HUES6 (cell line): ENCODE data around the gene RETREG2.

Experiments used
- H3K27ac ChIP-seq: 2 replicates; pipeline ENCODE4 v1.7.0; 2013; ENCODE audit warnings: low read depth, mild to moderate bottlenecking, low read length, inconsistent platforms
- H3K27me3 ChIP-seq: 2 replicates; pipeline ENCODE4 v1.6.1; 2013; ENCODE audit warnings: low read length; ENCODE audit not compliant: control insufficient read depth, insufficient read depth
- H3K36me3 ChIP-seq: 2 replicates; pipeline ENCODE4 v1.6.1; 2013; ENCODE audit warnings: low read length; ENCODE audit not compliant: control insufficient read depth, insufficient read depth
- H3K4me1 ChIP-seq: 2 replicates; pipeline ENCODE4 v1.6.1; 2013; ENCODE audit warnings: low read length; ENCODE audit not compliant: control insufficient read depth, insufficient read depth
- H3K4me3 ChIP-seq: 2 replicates; pipeline ENCODE4 v1.5.1; 2013; ENCODE audit warnings: low read depth, low read length
- H3K9ac ChIP-seq: one replicate; pipeline ENCODE4 v1.6.1; 2013; ENCODE audit warnings: mild to moderate bottlenecking, low read length
- H3K9me3 ChIP-seq: 2 replicates; pipeline ENCODE4 v1.6.1; 2013; ENCODE audit warnings: low read depth, low read length; ENCODE audit not compliant: control insufficient read depth, insufficient read depth

RETREG2 gene, protein sequence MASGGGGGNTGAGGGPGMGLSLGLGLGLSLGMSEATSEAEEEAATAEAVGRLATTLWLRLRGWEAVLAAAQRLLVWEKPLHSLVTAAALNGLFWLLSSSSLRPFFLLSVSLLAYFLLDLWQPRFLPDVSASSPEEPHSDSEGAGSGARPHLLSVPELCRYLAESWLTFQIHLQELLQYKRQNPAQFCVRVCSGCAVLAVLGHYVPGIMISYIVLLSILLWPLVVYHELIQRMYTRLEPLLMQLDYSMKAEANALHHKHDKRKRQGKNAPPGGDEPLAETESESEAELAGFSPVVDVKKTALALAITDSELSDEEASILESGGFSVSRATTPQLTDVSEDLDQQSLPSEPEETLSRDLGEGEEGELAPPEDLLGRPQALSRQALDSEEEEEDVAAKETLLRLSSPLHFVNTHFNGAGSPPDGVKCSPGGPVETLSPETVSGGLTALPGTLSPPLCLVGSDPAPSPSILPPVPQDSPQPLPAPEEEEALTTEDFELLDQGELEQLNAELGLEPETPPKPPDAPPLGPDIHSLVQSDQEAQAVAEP

DNA sequence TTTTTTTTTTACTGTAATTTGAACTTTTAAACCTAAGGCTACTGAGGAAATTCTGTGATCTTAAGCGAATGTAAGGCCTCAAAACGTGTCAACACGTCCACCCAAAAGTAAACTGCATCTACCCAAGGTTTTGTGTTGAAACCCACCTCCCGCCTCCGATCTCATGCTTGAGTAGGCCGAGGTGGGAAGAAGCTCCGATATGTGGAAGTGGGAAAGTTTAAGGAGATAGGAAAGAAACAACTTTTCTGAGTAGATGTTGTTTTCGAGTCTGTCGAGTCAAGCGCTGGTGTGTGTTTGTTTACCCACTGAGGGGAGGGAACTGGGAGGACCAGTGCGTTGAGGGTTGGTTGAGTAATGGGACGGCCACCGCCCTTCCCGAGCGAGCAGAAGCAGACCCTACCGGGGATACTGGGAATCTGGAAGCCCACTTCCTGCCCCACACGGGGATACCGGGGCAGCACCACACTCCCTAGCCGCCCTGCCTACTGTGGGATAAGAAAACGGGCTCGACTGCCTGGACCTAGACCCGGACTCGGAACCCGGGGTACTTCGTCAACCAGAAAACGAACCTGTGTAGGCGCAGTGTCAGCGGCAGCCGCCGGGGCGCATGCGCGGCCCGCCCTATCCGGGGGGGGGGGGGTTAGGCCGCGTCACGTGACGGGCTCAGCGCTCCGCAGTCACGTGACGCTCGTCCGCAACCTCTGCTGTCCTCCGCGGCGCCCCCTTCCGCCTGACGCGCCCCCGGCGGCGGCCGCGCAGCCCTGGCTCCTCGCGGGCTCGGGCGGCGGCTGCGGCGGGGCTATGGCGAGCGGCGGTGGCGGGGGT lies at the start of gene RETREG2:
RETREG2 (plus strand) TSS at position 724 of the 825 bp plus-strand sequence; CDS start at position 802, 78 bp downstream.
- Histone ChIP-seq H3K9ac (peak within 1 kb of the TSS; percentile 81), H3K4me3 (peak within 1 kb of the TSS; percentile 98), H3K4me1 (peaks cover 12% of the 10 kb centered on the region), H3K27ac (peak within 1 kb of the TSS; percentile 66; the same call in 1 of the 2 replicates), H3K27me3 (no peaks in the 10 kb centered on the region), H3K9me3 (no peaks in the 10 kb centered on the region), H3K36me3 (peaks cover 48% of the 10 kb centered on the region)

DNA sequence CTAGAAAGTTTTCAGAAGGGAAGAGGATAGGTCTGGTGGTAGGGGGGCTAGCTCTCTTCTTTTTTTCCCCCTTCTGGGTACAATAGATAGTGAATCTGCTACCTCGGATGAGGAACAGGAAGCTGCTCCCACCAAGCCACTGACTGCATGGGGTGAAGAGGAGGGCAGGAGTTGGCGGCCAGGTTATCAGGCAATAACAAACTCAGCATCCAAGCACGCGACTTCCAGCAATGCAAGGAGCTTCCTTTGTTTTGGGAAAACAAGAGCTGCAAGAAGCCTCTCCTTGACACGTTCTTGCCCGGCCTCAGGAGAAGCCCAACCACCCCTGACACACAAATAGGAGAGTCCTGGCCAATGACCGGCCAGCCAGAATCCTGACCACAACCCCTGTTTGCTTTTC lies 49.7 kb upstream of the RETREG2 start:
- no peaks in the 10 kb centered on the region for H3K9me3 ChIP-seq
- H3K27ac ChIP-seq, result no peak overlapping the region
- no peak overlapping the region for H3K9ac ChIP-seq
- H3K36me3 ChIP-seq, result no peaks in the 10 kb centered on the region
- H3K4me1 ChIP-seq, result peaks cover 5% of the 10 kb centered on the region; the same call in 1 of the 2 replicates
- H3K4me3 ChIP-seq, result no peak overlapping the region
- H3K27me3 ChIP-seq, result no peaks in the 10 kb centered on the region

DNA sequence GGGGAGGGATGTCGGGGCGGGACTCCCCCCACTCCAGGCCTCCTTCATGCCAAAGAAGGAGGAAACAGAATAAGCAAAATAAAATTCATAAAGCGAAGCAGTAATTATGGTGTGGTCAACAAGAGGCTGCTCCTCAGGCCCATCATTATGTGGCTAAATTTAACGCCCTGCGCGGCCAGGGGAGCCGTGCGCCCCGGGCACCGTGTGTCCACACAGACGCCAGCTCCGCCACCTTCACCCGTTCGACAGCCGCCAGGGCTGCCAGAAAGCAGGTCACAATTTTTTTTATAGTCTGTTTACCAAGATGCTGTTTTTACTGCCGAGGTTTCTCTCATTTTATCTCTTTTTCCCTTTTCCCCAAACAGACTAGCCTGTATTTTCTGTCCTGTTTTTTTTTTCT lies 48.5 kb upstream of the RETREG2 start:
- Histone ChIP-seq H3K4me1 (peaks cover 5% of the 10 kb centered on the region), H3K9ac (no peak overlapping the region), H3K9me3 (no peaks in the 10 kb centered on the region)

DNA sequence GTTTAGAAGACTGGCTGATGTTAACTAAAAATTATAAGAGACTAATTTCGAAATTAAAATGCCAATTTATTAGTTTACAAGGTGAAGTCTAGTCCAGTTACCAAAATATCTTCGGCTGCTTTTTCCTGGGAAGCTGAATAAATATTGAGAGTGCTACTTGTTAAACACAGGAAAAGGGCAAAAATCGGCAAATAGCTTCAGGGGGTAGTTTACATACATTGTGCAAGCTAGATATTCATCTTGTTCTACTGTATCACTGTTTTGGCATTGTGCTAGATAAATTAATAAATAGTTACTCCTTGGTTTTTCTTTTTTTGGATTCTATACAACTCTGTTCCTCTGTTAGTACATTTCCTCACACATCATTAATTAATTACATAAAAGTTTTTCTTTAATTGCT lies 46.7 kb upstream of the RETREG2 start:
- no peaks in the 10 kb centered on the region for H3K27me3 ChIP-seq
- no peaks in the 10 kb centered on the region for H3K36me3 ChIP-seq
- H3K9ac ChIP-seq, result no peak overlapping the region
- no peaks in the 10 kb centered on the region for H3K9me3 ChIP-seq
- no peak overlapping the region for H3K27ac ChIP-seq
- no peak overlapping the region for H3K4me3 ChIP-seq
- no peaks in the 10 kb centered on the region; the same call in 1 of the 2 replicates for H3K4me1 ChIP-seq

More for the DNA sequence above, 48.5 kb upstream of the RETREG2 start:
- Histone ChIP-seq H3K27me3 (no peaks in the 10 kb centered on the region), H3K36me3 (no peaks in the 10 kb centered on the region), H3K27ac (no peak overlapping the region), H3K4me3 (no peak overlapping the region)

DNA sequence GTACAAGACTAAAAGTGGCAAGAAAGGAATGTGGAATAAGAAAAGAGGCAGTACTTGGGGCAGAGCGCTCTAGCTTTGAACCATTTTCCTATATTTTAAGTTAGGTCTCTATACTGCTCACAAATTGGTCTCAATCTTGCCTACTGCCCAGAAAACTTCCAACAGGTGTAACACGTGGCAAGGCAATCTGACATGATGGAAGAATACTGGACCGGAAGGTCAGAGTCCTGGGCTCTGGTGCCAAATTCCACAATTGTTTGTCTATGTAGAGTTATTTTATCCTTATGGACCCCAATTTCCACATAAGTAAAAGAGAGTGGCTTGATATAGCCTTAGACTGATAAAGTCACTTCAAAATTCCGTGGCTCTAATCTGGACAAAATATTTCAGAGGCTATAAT lies 46.3 kb upstream of the RETREG2 start:
- no peak overlapping the region for H3K9ac ChIP-seq
- no peak overlapping the region for H3K4me3 ChIP-seq
- H3K9me3 ChIP-seq, result no peaks in the 10 kb centered on the region
- H3K4me1 ChIP-seq, result no peaks in the 10 kb centered on the region; the same call in 1 of the 2 replicates
- no peaks in the 10 kb centered on the region for H3K27me3 ChIP-seq
- H3K36me3 ChIP-seq, result no peaks in the 10 kb centered on the region
- no peak overlapping the region for H3K27ac ChIP-seq

DNA sequence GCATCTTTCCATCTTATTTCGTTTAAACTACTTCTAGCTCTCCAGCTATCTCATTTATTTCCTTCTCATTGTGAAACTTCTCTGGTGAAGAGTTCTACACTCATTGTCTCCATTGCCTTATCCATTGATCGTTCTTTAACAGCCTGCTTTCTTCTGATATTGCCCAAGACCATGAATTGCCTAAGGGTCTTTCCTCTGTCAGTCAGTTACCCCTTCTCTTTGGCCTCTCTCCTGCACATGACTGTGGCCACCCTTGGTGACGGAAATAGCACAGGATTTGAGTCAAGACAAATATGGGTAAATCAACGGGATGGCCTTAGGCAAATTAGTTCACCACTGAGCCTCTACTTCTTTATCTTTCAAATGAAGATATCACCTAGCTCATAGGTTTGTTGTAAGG lies 44.1 kb upstream of the RETREG2 start:
- H3K4me3 ChIP-seq, result no peak overlapping the region

DNA sequence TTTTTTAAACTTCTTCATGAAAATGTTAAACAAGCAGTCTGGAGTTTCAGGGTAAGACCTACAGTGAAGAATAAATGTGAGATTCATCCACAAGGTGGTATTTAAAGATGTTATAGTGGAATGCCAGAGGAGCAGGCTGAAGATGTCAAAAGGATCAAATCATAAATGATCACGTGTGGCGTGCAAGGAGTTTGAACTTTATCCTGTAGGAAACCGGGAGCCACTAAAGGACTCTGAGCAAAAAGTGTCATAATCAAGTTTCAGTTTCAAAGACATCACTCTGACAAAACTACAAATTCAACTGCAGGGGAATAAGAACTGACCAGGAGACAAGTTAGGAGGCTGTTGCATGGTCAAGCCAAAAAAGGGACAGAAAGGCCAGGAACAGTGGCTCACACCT lies 37.4 kb upstream of the RETREG2 start:
- peaks cover 12% of the 10 kb centered on the region for H3K36me3 ChIP-seq
- no peaks in the 10 kb centered on the region for H3K4me1 ChIP-seq
- H3K9me3 ChIP-seq, result 0 out of 2 replicates have a peak, but pooled peaks cover 3% of the 10 kb centered on the region
- H3K9ac ChIP-seq, result no peak overlapping the region
- H3K4me3 ChIP-seq, result no peak overlapping the region
- H3K27ac ChIP-seq, result no peak overlapping the region
- no peaks in the 10 kb centered on the region for H3K27me3 ChIP-seq

More for the DNA sequence above, 44.1 kb upstream of the RETREG2 start:
- H3K9me3 ChIP-seq, result no peaks in the 10 kb centered on the region
- H3K27me3 ChIP-seq, result no peaks in the 10 kb centered on the region
- H3K4me1 ChIP-seq, result no peaks in the 10 kb centered on the region; the same call in 1 of the 2 replicates
- H3K36me3 ChIP-seq, result no peaks in the 10 kb centered on the region
- H3K9ac ChIP-seq, result no peak overlapping the region
- H3K27ac ChIP-seq, result no peak overlapping the region

DNA sequence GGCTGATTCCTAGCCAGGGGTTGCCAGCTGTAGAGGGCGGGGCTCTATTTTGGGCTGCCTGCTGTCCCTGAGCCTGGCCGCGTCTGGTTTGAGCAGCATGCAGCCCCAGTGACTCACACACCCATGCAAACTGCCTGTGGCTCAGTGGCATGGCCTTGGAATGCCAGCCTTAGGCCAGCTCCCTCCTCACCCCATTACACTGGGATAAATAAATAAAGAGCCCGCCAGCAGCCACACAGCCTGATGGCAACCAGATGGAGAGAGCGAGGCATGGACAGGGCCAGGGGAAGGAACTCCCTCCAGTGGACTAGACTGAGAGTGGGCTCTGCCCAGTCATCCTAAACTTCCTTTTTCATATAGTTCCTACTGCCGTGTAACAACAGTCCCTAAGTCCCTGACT lies 35.7 kb upstream of the RETREG2 start:
- H3K4me1 ChIP-seq, result no peaks in the 10 kb centered on the region
- peaks cover 25% of the 10 kb centered on the region for H3K36me3 ChIP-seq
- H3K9ac ChIP-seq, result no peak overlapping the region
- H3K27me3 ChIP-seq, result no peaks in the 10 kb centered on the region
- 0 out of 2 replicates have a peak, but pooled peaks cover 3% of the 10 kb centered on the region for H3K9me3 ChIP-seq
- H3K4me3 ChIP-seq, result no peak overlapping the region
- H3K27ac ChIP-seq, result no peak overlapping the region

DNA sequence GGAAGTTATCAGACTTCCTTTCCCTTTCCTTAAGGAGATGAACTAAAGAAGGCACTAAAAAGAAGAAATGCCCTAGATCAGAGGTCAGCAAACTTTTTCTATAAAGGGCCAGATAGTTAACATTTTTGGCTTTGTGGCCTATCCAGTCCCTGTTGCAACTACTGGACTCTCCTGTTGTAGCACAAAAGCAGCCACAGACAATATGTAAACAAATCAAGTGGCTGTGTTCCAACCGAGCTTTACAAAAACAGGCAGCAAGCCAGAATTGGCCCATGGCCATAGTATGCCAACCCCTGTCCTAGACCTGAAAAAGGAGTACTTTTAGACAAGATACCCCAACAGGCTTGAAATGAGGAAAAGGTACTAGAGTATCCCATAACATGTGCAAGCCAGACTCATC lies 28.4 kb upstream of the RETREG2 start:
- H3K4me3 ChIP-seq, result no peak overlapping the region
- no peaks in the 10 kb centered on the region for H3K4me1 ChIP-seq
- H3K9ac ChIP-seq, result no peak overlapping the region
- H3K27ac ChIP-seq, result no peak overlapping the region
- H3K9me3 ChIP-seq, result no peaks in the 10 kb centered on the region
- no peaks in the 10 kb centered on the region for H3K27me3 ChIP-seq
- H3K36me3 ChIP-seq, result peaks cover 21% of the 10 kb centered on the region

DNA sequence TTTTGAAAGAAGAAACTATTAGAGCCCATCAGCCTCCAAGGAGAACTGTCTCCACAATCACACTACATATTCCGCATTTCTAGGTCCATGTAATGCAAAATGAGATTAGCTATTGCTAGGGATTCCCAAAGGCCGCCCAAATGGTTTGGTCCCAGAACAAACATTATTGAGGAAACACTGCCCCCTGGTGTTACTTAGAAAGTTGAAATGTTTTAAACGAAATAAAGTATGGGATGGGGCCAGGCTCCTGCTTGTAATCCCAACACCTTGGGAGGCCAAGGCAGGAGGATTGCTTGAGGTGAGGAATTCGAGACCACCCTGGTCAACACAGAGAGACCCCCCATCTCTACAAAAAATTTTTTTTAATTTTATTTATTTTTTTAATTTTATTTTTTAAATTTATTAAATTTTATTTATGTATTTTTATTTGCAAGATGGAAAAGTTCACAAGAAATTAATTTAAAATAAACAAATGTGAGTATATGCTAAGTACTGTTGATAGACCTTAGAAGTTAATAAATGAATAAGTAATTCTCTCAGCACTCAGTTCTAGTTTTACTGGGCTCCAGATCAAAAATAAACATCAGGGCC lies 22.9 kb upstream of the RETREG2 start:
- H3K4me1 ChIP-seq, result peaks cover 8% of the 10 kb centered on the region; the same call in 1 of the 2 replicates
- no peaks in the 10 kb centered on the region for H3K9me3 ChIP-seq
- no peaks in the 10 kb centered on the region for H3K27me3 ChIP-seq
- no peak overlapping the region for H3K27ac ChIP-seq
- no peaks in the 10 kb centered on the region for H3K36me3 ChIP-seq
- H3K4me3 ChIP-seq, result no peak overlapping the region
- H3K9ac ChIP-seq, result no peak overlapping the region
